Stimulated activated naive CD8-positive, alpha-beta T cell treated with anti-CD3 and anti-CD28 coated beads, Interleukin-15, amount 100 ng/mL, for 72 hours (primary cell): ENCODE data around the gene PIF1.
A peak's percentile ranks its signal among the peaks of the same experiment; 100 is the strongest.
"Not testable (repeated sequence)": the region's sequence is repeated elsewhere in the genome, so short reads cannot be mapped to it uniquely, and the experiment has no call there.

Experiments
- ATAC-seq: fragments of 150-1000 bp; cut with Tn5 transposase; 2 replicates; pipeline ENCODE4 v1.10.0; 2021; ENCODE audit warnings: mild to moderate bottlenecking, moderate library complexity
- DNase-seq, 2 donors: peaks; one replicate each; pipeline ENCODE4 v3.0.0; 2021 to 2022
- H3K27ac Mint-ChIP-seq, 2 donors: one replicate each; pipeline ENCODE4 v1.8.0; 2022; ENCODE audit warnings: mild to moderate bottlenecking in 2 of 2, mixed read lengths in 2 of 2, moderate library complexity in 2 of 2
- H3K27me3 Mint-ChIP-seq: one replicate; pipeline ENCODE4 v1.8.0; 2022; ENCODE audit warnings: mixed read lengths
- H3K4me1 Mint-ChIP-seq: one replicate; pipeline ENCODE4 v1.8.0; 2022; ENCODE audit warnings: mild to moderate bottlenecking, mixed read lengths
- H3K4me3 Mint-ChIP-seq, 2 donors: one replicate each; pipeline ENCODE4 v1.8.0; 2022; ENCODE audit warnings: mild to moderate bottlenecking in 2 of 2, mixed read lengths in 2 of 2, moderate library complexity in 1 of 2
- H3K9me3 Mint-ChIP-seq, 2 donors: one replicate each; pipeline ENCODE4 v1.8.0; 2022; ENCODE audit warnings: mixed read lengths in 2 of 2

Gene PIF1

DNA sequence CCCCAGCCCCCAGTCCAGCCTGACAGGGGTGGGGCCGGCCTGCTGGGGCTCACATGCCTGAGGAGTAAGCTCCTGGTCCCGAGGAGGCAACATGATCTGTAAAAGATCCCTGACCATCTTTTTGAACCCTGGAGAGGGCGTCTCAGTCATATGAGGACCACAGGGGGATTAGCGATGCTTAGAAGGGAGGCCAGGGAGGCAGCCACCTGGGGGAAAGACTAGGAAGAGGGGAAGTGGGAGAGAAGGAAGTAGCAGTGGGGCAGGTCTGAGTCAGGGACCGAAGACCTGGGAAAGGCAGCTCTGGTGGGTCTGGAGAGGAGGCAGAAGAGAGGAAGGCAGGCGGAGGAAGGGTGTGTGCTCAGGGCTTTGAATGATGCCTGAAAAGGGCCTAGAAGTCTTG lies 18.9 kb downstream of the PIF1 start:
- H3K4me1 Mint-ChIP-seq = no peaks in the 10 kb centered on the region
- ATAC-seq (no peak), DNase-seq (no peak)
- no peak overlapping the region for H3K4me3 Mint-ChIP-seq
- no peaks in the 10 kb centered on the region for H3K9me3 Mint-ChIP-seq
- peak overlapping the region in 1 of 2 donors; percentile 83 for H3K27ac Mint-ChIP-seq
- no peaks in the 10 kb centered on the region for H3K27me3 Mint-ChIP-seq

DNA sequence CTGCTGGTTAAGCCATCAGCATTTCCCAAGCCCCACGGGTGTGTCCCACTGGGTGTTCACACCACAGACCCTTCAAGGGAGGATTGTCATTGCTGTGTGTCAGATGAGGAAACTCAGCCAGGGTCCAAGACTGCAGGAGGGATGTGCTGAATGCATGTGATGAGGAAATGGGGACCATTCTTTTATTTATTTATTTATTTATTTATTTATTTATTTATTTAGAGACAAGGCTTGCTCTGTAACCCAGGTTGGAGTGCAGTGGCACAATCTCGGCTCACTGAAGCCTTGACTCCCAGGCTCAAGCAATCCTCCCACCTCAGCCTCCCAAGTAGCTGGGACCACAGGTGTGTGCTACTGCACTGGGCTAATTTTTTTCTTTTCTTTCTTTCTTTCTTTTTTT lies 20.8 kb downstream of the PIF1 start:
- Mint-ChIP-seq H3K4me3 (no peak overlapping the region), H3K9me3 (no peaks in the 10 kb centered on the region), H3K27me3 (no peaks in the 10 kb centered on the region), H3K4me1 (no peaks in the 10 kb centered on the region), H3K27ac (peak overlapping the region in 1 of 2 donors; percentile 45)
- DNase-seq = no peak
- ATAC-seq = no peak

DNA sequence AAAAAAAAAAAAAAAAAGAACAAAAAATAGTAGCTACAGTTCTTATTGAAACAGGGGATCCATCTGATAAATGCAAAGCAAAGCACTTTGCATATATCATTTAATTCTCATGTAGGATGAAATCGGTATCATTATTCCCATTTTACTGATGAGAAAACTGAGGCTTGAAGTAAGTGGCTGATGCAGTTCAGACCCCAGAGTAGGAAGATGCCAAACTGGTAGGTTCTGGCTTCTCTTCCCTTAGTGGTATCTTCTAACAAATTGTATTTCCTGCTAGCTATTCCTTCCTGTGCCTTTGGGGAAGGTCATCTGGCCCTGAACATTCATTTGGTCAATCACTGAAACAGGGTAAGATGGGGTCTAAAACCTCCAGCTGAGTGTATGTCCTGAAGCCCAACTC lies 21.9 kb downstream of the PIF1 start:
- Mint-ChIP-seq H3K4me3 (no peak overlapping the region), H3K27ac (no peak overlapping the region), H3K9me3 (no peaks in the 10 kb centered on the region), H3K27me3 (no peaks in the 10 kb centered on the region), H3K4me1 (no peaks in the 10 kb centered on the region)
- no peak for ATAC-seq
- no peak for DNase-seq

DNA sequence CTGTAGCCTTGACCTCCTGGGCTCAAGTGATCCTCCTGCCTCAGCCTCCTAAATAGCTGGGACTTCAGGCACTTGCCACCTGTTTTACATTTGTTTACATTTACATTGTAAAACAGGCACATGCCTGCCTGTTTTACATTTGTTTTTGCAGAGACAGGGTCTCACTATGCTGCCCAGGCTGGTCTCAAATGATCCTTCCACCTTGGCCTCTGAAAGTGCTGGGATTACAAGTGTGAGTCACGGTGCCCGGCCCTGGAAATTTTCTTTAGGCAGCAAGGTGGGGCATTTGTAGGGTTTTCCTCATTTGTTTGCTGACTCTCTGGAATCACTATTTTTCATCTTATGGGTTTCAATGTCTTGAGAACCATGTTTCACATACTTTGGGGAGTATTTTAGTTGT lies 25.0 kb downstream of the PIF1 start:
- Mint-ChIP-seq H3K27ac (no peak overlapping the region), H3K4me3 (no peak overlapping the region), H3K4me1 (no peaks in the 10 kb centered on the region), H3K27me3 (no peaks in the 10 kb centered on the region), H3K9me3 (no peaks in the 10 kb centered on the region)
- DNase-seq = no peak
- ATAC-seq = no peak

DNA sequence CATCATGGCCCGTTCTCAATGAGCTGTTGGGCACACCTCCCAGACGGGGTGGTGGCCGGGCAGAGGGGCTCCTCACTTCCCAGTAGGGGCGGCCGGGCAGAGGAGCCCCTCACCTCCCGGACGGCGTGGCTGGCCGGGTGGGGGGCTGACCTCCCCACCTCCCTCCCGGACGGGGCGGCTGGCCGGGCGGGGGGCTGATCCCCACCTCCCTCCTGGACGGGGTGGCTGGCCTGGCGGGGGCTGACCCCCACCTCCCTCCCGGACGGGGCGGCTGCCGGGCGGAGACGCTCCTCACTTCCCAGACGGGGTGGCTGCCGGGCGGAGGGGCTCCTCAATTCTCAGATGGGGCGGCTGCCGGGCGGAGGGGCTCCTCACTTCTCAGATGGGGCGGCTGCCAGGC lies 26.5 kb downstream of the PIF1 start:
- not testable (repeated sequence) for ATAC-seq, DNase-seq, H3K4me3 Mint-ChIP-seq, H3K27ac Mint-ChIP-seq, H3K27me3 Mint-ChIP-seq, H3K9me3 Mint-ChIP-seq, H3K4me1 Mint-ChIP-seq

DNA sequence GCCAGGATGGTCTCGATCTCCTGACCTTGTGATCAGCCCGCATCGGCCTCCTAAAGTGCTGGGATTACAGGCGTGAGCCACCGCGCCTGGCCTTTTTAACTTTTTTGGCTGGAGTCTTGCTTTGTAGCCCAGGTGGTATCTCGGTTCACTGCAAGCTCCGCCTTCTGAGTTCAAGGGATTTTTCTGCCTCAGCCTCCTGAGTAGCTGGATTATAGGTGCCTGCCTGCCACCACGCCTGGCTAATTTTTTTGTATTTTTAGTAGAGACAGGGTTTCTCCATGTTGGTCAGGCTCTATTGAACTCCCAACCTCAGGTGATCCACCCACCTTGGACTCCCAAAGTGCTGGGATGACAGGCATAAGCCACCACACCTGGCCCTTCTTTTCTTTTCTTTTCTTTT lies 29.5 kb downstream of the PIF1 start:
- not testable (repeated sequence) for ATAC-seq, H3K27ac Mint-ChIP-seq, H3K27me3 Mint-ChIP-seq, H3K9me3 Mint-ChIP-seq, H3K4me1 Mint-ChIP-seq, DNase-seq, H3K4me3 Mint-ChIP-seq

DNA sequence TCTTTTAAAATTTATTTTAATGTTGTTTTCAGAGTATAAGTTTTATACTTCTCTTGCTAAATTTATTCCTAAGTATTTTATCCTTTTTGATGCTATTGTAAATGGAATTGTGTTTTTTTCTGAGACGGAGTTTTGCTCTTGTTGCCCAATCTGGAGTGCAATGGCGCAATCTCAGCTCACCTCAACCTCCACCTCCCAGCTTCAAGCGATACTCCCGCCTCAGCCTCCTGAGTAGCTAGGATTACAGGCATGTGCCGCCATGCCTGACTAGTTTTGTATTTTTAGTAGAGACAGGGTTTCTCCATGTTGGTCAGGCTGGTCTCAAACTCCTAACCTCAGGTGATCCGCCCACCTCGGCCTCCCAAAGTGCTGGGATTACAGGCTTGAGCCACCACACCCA lies 30.1 kb downstream of the PIF1 start:
- H3K4me3 Mint-ChIP-seq, H3K27me3 Mint-ChIP-seq, ATAC-seq, H3K9me3 Mint-ChIP-seq, H3K4me1 Mint-ChIP-seq, DNase-seq, H3K27ac Mint-ChIP-seq: not testable (repeated sequence)

DNA sequence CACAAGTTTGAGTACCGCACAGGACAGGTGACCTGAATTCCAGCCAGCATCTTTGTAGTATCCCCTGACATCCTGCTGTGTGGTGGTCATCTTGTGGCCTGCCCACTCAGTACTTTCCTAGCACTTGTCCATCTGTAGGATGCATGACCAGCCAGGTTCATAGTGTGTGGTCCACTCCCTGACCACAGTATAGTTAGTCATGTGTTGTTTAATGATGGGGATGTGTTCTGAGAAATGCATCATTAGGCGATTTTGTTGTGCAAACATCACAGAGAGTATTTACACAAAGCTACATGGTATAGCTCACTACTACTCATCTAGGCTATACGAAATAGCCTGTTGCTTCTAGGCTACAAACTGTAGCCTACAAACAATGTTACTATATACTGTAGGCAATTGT lies 33.2 kb downstream of the PIF1 start:
- H3K4me3 Mint-ChIP-seq = no peak overlapping the region
- DNase-seq (no peak), ATAC-seq (no peak)
- no peaks in the 10 kb centered on the region for H3K27me3 Mint-ChIP-seq
- H3K9me3 Mint-ChIP-seq = no peaks in the 10 kb centered on the region
- H3K27ac Mint-ChIP-seq = peak overlapping the region in 1 of 2 donors; percentile 19
- no peaks in the 10 kb centered on the region for H3K4me1 Mint-ChIP-seq

DNA sequence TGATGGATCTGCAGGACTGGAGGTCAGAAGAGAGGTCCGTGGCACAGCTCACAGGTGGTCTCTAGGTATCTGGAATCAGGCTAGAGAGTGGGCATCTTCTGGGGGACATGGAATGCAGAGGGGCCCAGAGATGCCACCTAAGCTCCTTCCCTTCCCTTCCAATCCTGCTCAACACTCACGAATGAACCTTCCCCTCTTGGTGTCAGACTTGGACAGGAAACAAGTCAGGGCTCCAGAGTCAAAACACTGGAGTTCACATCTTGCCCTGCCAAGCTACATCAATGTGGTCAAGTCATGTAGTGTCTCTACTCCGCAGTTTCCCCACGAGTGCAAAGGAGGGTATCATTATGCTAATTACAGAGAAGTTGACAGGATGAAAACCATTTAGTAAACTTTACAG lies 34.0 kb downstream of the PIF1 start:
- no peaks in the 10 kb centered on the region for H3K9me3 Mint-ChIP-seq
- H3K27ac Mint-ChIP-seq = no peak overlapping the region
- no peaks in the 10 kb centered on the region for H3K27me3 Mint-ChIP-seq
- H3K4me3 Mint-ChIP-seq = no peak overlapping the region
- ATAC-seq (no peak), DNase-seq (no peak)
- H3K4me1 Mint-ChIP-seq = no peaks in the 10 kb centered on the region

DNA sequence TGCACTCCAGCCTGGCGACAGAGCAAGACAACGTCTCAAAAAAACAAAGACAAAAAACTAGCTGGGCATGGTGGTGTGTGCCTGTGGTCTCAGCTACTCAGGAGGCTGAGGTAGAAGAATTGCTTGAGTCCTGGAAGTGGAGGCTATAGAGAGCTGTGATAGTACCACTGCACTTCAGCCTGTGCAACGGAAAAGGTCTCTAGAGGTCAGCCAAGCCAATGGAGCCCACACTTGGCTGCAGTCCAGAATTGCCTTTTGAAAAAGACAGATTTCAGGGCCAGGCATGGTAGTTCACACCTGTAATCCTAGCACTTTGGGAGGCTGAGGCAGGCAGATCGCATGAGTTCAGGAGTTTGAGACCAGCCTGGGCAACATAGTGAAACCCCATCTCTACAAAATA lies 41.7 kb downstream of the PIF1 start:
- H3K4me1 Mint-ChIP-seq = peaks cover 9% of the 10 kb centered on the region
- peaks cover 20% of the 10 kb centered on the region for H3K27me3 Mint-ChIP-seq
- no peak for DNase-seq
- no peak overlapping the region for H3K27ac Mint-ChIP-seq
- H3K4me3 Mint-ChIP-seq = no peak overlapping the region
- H3K9me3 Mint-ChIP-seq = no peaks in the 10 kb centered on the region
- no peak for ATAC-seq

DNA sequence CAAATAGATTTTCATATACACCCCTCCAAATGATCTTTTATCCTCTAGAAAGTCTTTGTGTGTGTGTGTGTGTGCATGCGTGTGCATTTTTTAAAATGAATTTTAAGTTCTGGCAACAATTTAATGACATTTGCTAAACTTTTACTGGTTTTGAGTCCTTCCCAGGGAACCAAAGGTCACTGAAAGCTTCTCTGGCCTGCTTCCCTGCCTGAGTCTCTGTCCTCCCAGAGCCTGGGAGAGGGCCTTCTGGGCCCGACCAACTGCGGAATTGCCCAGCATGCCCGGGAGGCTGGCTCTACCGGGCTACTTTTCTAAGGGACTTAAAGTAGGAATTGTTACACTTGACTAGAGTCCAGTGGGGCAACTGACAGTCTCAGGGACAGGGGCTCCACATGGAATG lies 42.7 kb downstream of the PIF1 start:
- peaks cover 23% of the 10 kb centered on the region for H3K27me3 Mint-ChIP-seq
- H3K4me3 Mint-ChIP-seq = no peak overlapping the region
- H3K27ac Mint-ChIP-seq = no peak overlapping the region
- DNase-seq (no peak), ATAC-seq (no peak)
- H3K4me1 Mint-ChIP-seq = peaks cover 9% of the 10 kb centered on the region
- no peaks in the 10 kb centered on the region for H3K9me3 Mint-ChIP-seq

DNA sequence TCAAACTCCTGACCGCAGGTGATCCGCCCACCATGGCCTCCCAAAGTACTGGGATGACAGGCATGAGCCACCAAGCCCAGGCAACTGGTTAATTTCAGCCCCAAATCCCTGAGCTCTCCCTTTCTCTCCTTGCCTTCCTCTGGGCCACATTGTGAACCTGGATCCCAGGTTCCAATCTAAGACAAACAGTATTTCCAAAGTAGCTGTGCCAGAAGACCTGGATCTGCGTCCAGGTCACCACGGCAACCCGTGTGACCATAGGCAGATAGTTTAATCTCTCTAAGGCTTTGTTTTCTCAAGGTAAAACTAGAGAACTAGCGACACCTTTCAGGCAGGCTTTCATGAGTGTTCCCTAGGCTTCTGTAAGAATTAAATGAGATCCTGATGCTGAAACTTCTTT lies 44.1 kb downstream of the PIF1 start:
- Mint-ChIP-seq H3K9me3 (no peaks in the 10 kb centered on the region), H3K4me3 (no peak overlapping the region), H3K27me3 (peaks cover 38% of the 10 kb centered on the region), H3K4me1 (peaks cover 9% of the 10 kb centered on the region), H3K27ac (peak overlapping the region in 1 of 2 donors; percentile 34)
- ATAC-seq (no peak), DNase-seq (no peak)

DNA sequence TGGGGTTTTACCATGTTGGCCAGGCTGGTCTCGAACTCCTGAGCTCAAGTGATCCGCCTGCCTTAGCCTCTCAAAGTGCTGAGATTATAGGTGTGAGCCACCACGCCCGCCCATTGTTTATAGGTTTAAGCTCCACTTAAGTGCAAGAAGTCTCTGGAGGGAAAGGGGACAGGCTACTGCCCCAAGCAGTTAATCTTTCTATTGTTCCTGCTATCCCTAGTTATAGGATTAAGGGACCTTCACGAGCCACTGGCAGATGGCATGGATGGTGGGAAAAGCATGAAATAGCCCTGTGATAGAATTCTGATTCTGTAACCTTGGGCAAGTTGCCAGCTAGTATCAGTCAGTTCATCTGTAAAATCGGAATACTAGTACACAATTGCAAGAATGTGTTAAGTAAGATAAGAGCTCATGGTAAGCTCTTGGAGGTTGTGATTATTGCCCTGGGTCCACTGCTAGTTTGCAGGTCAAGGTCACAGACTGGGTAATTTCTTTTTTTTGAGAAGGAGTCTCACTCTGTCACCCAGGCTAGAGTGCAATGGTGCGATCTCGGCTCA lies 44.8 kb downstream of the PIF1 start:
- no peak overlapping the region for H3K4me3 Mint-ChIP-seq
- no peak for DNase-seq
- no peaks in the 10 kb centered on the region for H3K9me3 Mint-ChIP-seq
- H3K4me1 Mint-ChIP-seq = peaks cover 14% of the 10 kb centered on the region
- no peak overlapping the region for H3K27ac Mint-ChIP-seq
- H3K27me3 Mint-ChIP-seq = peaks cover 44% of the 10 kb centered on the region
- no peak for ATAC-seq

DNA sequence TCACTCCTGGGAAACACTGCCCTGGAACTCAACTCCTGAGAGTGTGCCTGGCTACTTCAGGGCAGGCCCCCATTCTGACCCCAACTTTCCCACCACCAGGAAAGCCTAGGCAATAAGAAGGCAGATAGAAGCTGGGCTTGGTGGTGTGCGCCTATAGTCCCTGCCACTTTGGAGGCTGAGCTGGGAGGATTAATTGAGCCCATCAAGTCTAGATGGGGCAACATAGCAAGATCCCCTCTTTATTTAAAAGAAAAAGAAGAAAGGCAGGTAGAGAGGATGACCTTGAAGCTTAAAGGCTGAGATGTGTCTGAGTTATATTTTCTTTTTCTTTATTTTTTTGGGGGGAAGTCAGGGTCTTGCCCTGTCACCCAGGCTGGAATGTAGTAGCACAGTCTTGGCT lies 45.8 kb downstream of the PIF1 start:
- no peak overlapping the region for H3K27ac Mint-ChIP-seq
- H3K9me3 Mint-ChIP-seq = no peaks in the 10 kb centered on the region
- no peak overlapping the region for H3K4me3 Mint-ChIP-seq
- ATAC-seq (no peak), DNase-seq (no peak)
- peaks cover 46% of the 10 kb centered on the region for H3K27me3 Mint-ChIP-seq
- H3K4me1 Mint-ChIP-seq = peaks cover 14% of the 10 kb centered on the region

DNA sequence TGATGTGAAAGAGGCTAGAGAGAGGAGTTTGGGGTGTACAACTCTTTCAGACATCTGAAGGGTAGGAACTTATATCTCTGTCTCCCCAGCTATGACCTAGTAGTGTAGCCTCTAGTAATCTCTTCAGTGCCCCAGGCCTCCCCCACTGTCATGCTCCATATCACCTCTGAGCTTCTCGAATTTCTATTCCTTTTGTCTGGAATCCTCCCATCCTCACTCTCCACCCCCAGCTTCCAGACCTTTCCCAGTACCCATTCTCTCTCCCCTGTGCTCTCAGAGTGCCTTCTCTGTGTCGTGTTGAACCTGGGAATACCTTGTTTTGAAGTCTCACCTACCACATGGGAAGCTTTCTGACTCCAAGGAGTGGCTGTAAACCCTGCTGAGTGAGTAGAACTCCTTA lies 46.4 kb downstream of the PIF1 start:
- H3K4me1 Mint-ChIP-seq = peaks cover 19% of the 10 kb centered on the region
- H3K27me3 Mint-ChIP-seq = peaks cover 52% of the 10 kb centered on the region
- DNase-seq (no peak), ATAC-seq (no peak)
- H3K27ac Mint-ChIP-seq = no peak overlapping the region
- H3K9me3 Mint-ChIP-seq = no peaks in the 10 kb centered on the region
- H3K4me3 Mint-ChIP-seq = no peak overlapping the region

DNA sequence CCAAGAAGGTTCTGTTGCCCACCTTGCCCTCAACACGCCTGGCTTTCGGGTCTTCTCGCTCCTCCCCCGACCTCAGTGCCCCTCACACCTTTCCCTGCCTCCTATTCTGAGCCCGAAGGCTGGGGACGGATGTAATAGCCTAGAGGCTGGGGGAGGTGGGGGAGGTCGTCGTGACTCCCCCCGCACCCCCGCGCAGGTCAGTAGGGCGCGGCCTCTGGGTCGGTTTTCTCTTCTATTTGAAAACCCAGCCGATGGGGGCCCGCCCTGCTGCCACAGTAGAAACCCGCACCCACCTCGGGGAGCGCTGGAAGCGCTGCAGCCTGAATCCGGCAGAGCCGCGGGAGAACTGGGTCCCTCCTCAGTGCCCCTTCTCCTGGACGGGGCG lies 49.1 kb downstream of the PIF1 start:
- Mint-ChIP-seq H3K4me3 (peak overlapping the region; percentile 75 to 82), H3K9me3 (no peaks in the 10 kb centered on the region), H3K4me1 (peaks cover 10% of the 10 kb centered on the region), H3K27ac (peak overlapping the region in 1 of 2 donors; percentile 74), H3K27me3 (peaks cover 65% of the 10 kb centered on the region)
- DNase-seq = no peak
- ATAC-seq = no peak

DNA sequence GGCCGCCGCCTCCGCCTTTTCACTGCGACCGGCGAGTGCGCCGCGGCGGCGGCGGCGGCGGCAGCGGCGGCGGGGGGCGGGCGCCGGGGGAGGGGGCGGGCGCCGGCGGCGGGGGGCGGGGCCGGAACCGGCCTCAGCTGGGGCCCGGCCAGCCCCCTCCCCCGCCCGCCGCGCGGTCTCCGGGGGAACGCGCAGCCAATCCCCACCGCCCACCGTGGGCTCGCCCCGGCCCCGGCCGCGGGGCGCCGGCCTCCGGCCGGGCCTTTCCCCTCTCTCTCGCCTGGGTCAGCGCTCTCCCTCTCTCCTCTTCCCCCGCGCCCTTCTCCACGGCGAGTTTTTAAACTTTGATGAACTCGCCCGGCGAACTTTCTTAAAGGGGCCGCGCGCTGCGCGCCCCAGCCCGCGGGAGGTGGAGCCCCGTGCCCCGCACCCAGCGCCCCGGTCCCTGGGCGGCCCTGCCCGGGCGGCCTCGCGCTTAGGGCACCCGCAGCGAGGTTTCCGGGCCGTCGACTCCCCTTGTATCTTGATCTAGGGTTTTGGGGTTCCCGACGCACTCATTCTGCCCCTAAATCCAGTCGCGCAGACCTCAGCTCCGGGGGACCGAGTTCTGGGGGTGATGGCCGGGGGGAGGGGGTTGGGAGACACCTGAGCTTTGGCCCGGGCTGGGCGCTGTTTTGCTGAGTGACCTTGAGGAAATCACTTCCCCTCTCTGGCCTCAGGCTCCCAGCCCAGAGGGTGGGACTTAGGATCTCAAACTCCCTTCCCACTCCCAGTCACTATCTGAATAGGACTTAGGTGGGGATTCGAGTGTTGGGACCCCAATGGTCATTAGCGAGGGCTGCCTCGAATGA lies 49.7 kb downstream of the PIF1 start, which contains the start of gene RBPMS2:
Gene RBPMS2 (minus strand): TSS at position 39 of the 851 bp plus-strand sequence. CDS start 270 bp downstream, outside the sequence.
- Mint-ChIP-seq H3K4me3 (peak within 1 kb of the TSS; percentile 75 to 82), H3K9me3 (no peaks in the 10 kb centered on the region), H3K27ac (peak within 1 kb of the TSS in 1 of 2 donors; percentile 74), H3K27me3 (peaks cover 62% of the 10 kb centered on the region), H3K4me1 (peaks cover 10% of the 10 kb centered on the region)
- peak; percentile 55 for ATAC-seq
- no peak for DNase-seq
